ENCODE measurements around the gene KIF12.
"Not testable (repeated sequence)": the region's sequence is repeated elsewhere in the genome, so short reads cannot be mapped to it uniquely, and the experiment has no call there.

The KIF12 gene

DNA sequence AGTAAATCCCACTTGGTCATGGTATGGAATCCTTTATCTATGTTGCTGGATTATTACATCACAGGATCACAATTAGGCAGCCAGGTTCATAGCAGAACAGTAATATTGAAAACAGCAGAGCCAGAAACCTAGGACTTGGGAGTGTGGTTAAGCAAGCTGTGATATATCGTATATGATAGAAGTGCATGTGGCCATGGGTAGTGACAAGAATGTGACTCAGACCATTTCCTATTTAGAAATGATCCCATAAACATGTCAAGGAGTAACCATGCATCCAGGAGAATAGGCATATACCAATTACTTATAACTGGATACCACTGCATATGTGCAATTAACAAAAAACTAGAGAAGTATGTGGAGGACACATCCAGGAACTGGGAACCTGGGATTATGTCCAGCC, 52.2 kb downstream of the KIF12 start:
- no peak overlapping the region for H3K9ac ChIP-seq (ENCODE audit: low read depth, low read length)
- no peak for ATAC-seq (ENCODE audit: insufficient read depth, low read depth)
- H3K36me3 ChIP-seq (ENCODE audit: insufficient read depth, low read length) = no peaks in the 10 kb centered on the region
- no peak overlapping the region for H2AFZ ChIP-seq (ENCODE audit: low read depth, low read length)
- no peak overlapping the region for H3K27ac ChIP-seq (ENCODE audit: low read length)
- H3K4me1 ChIP-seq (ENCODE audit: insufficient read depth, low read length) = no peaks in the 10 kb centered on the region
- no peak overlapping the region for H3K4me2 ChIP-seq (ENCODE audit: insufficient read depth, low read length)
- DNase-seq = no peak
- TF ChIP-seq, protein P1, sequence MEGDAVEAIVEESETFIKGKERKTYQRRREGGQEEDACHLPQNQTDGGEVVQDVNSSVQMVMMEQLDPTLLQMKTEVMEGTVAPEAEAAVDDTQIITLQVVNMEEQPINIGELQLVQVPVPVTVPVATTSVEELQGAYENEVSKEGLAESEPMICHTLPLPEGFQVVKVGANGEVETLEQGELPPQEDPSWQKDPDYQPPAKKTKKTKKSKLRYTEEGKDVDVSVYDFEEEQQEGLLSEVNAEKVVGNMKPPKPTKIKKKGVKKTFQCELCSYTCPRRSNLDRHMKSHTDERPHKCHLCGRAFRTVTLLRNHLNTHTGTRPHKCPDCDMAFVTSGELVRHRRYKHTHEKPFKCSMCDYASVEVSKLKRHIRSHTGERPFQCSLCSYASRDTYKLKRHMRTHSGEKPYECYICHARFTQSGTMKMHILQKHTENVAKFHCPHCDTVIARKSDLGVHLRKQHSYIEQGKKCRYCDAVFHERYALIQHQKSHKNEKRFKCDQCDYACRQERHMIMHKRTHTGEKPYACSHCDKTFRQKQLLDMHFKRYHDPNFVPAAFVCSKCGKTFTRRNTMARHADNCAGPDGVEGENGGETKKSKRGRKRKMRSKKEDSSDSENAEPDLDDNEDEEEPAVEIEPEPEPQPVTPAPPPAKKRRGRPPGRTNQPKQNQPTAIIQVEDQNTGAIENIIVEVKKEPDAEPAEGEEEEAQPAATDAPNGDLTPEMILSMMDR (IDR thresholded peaks at IDR 0.05; ENCODE audit: borderline replicate concordance, extremely low read depth, low read length, poor library complexity, severe bottlenecking) = no peak
- no peak for TF ChIP-seq EZH2 (IDR thresholded peaks at IDR 0.05; ENCODE audit: borderline replicate concordance, low read depth, low read length, severe bottlenecking)
- H3K79me2 ChIP-seq (ENCODE audit: insufficient read depth, low read length) = no peaks in the 10 kb centered on the region
- no peaks in the 10 kb centered on the region for H3K9me3 ChIP-seq (ENCODE audit: insufficient read depth, low read length, severe bottlenecking)
- peaks cover 2% of the 10 kb centered on the region for H3K27me3 ChIP-seq (ENCODE audit: insufficient read depth, low read length, poor library complexity)
- no peak overlapping the region for H3K4me3 ChIP-seq (ENCODE audit: low read depth in 1 of 2, low read length in 2 of 2)
- no peaks in the 10 kb centered on the region for H4K20me1 ChIP-seq (ENCODE audit: insufficient read depth, low read length)

DNA sequence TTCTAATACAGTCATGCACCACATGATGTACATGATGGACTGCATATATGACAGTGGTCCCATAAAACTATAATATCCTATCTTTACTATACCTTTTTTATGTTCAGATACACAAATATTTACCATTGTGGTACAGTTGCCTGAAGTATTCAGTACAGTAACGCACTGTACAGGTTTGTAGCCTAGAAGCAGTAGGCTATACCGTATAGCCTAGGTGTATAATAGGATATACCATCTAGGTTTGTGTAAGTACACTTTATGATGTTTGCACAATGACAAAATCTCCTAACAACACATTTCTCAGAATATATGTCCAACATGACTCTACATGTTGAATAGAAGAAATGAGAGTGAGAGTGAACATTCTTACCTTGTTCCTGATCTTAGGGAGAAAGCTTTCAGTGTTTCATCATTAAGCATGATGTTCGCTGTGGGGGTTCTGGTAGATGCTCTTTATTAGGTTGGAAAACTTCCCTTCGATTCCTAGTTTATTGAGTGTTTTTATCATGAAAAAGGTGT, 52.8 kb downstream of the KIF12 start:
- Histone ChIP-seq H3K9ac (ENCODE audit: low read depth, low read length) (no peak overlapping the region), H3K27ac (ENCODE audit: low read length) (no peak overlapping the region), H3K79me2 (ENCODE audit: insufficient read depth, low read length) (no peaks in the 10 kb centered on the region), H3K4me1 (ENCODE audit: insufficient read depth, low read length) (no peaks in the 10 kb centered on the region), H3K27me3 (ENCODE audit: insufficient read depth, low read length, poor library complexity) (peaks cover 2% of the 10 kb centered on the region), H2AFZ (ENCODE audit: low read depth, low read length) (no peak overlapping the region), H4K20me1 (ENCODE audit: insufficient read depth, low read length) (no peaks in the 10 kb centered on the region), H3K36me3 (ENCODE audit: insufficient read depth, low read length) (no peaks in the 10 kb centered on the region), H3K4me2 (ENCODE audit: insufficient read depth, low read length) (no peak overlapping the region), H3K4me3 (ENCODE audit: low read depth in 1 of 2, low read length in 2 of 2) (no peak overlapping the region), H3K9me3 (ENCODE audit: insufficient read depth, low read length, severe bottlenecking) (no peaks in the 10 kb centered on the region)
- no peak for ATAC-seq (ENCODE audit: insufficient read depth, low read depth)
- DNase-seq = no peak
- TF ChIP-seq, protein P1 (IDR thresholded peaks at IDR 0.05; ENCODE audit: borderline replicate concordance, extremely low read depth, low read length, poor library complexity, severe bottlenecking) = no peak
- TF ChIP-seq EZH2 (IDR thresholded peaks at IDR 0.05; ENCODE audit: borderline replicate concordance, low read depth, low read length, severe bottlenecking) = no peak

DNA sequence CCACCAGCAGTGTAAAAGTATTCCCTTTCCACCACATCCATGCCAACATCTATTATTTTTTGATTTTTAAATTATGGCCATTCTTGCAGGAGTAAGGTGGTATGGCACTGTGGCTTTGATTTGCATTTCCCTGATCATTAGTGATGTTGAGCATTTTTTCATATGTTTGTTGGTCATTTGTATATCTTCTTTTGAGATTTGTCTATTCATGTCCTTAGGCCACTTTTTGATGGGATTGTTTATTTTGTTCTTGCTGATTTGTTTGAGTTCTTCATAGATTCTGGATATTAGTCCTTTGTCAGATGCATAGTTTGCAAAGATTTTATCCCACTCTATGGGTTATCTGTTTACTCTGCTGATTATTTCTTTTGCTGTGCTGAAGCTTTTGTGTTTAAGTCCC, 55.4 kb downstream of the KIF12 start:
- not testable (repeated sequence) for H3K9me3 ChIP-seq (ENCODE audit: insufficient read depth, low read length, severe bottlenecking); H4K20me1 ChIP-seq (ENCODE audit: insufficient read depth, low read length); H3K4me3 ChIP-seq (ENCODE audit: low read depth in 1 of 2, low read length in 2 of 2); H3K27me3 ChIP-seq (ENCODE audit: insufficient read depth, low read length, poor library complexity); H3K79me2 ChIP-seq (ENCODE audit: insufficient read depth, low read length); DNase-seq; ATAC-seq (ENCODE audit: insufficient read depth, low read depth); H3K9ac ChIP-seq (ENCODE audit: low read depth, low read length); H2AFZ ChIP-seq (ENCODE audit: low read depth, low read length); H3K27ac ChIP-seq (ENCODE audit: low read length); H3K4me2 ChIP-seq (ENCODE audit: insufficient read depth, low read length); H3K4me1 ChIP-seq (ENCODE audit: insufficient read depth, low read length); H3K36me3 ChIP-seq (ENCODE audit: insufficient read depth, low read length)
